ENCODE measurements around the gene IRF4.

IRF4 gene

GRCh38 chr6:353642-354614, 37.6 kb upstream of the IRF4 start:
- DNase-seq: no peak

DNA sequence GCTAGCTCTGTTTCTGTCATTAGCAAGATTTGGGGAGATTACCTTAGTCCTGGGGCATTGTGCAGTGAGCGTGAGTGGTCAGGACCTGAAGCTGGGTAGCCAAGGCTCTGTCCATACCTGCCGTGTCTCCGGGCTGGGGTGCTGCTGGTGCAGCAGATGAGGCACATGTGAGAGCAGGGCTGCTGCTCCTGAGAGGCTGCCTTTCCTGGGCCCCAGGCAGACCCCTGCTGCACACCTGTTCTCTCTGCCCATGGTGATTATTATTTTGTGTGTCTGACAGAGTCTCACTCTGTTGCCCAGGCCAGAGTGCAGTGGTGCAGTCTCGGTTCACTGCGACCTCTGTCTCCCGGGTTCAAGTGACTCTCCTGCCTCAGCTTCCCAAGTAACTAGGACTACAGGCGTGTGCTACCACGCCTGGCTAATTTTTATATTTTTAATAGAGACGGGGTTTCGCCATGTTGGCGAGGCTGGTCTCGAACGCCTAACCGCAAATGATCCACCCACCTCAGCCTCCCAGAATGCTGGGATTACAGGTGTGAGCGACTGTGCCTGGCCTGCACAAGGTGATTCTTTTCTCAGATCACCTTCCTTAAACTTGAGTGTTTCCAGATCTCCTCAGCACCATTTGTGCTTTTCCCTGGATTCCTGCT, 36.8 kb upstream of the IRF4 start:
- DNase-seq: no peak

DNA sequence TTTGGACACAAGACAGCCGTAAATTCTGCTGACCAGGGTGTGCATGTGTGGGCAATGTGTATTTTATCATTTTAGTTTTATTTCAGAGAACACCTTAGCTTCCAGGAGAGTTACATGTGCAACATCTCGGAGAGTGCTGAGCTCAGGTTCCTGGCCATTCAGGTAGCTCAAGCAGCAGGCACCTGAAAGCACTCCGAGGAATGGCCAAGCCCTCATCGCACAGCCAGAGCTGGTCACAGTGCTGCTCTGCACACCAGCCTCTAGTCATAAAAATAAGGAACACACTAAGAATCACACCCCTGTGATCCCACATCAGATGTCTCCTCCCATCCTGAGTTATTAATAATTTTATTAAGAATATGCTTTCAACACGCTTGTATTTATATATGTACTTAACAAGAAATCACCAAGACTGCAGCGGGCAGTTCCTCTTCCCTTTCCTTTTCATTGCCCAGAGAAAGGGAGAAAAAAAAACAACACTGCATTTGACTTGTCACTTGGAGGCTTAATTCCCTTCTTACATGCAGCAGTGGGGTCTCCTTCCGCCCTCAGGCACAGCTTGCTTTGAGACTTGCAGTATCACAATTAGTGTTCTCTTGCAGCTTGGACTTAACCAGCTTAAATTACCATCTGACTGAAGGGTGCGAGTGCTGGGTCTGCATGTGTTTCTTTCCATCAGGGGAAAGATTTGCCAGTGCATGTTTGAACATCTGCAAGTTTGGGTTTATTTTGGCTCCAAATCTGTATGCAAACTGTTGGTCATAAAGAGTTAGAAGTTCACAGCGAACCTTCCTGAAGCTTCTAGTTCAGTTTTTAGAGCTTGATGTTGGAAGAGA, 36.0 kb upstream of the IRF4 start:
- no peak for DNase-seq

GRCh38 chr6:356828-357251, 34.7 kb upstream of the IRF4 start:
- DNase-seq: no peak

GRCh38 chr6:357261-357790, 34.2 kb upstream of the IRF4 start:
- DNase-seq: no peak

GRCh38 chr6:357791-358341, 33.7 kb upstream of the IRF4 start:
- no peak for DNase-seq

GRCh38 chr6:358432-358831, 33.1 kb upstream of the IRF4 start:
- DNase-seq: no peak

GRCh38 chr6:358847-359246, 32.7 kb upstream of the IRF4 start:
- DNase-seq: no peak

DNA sequence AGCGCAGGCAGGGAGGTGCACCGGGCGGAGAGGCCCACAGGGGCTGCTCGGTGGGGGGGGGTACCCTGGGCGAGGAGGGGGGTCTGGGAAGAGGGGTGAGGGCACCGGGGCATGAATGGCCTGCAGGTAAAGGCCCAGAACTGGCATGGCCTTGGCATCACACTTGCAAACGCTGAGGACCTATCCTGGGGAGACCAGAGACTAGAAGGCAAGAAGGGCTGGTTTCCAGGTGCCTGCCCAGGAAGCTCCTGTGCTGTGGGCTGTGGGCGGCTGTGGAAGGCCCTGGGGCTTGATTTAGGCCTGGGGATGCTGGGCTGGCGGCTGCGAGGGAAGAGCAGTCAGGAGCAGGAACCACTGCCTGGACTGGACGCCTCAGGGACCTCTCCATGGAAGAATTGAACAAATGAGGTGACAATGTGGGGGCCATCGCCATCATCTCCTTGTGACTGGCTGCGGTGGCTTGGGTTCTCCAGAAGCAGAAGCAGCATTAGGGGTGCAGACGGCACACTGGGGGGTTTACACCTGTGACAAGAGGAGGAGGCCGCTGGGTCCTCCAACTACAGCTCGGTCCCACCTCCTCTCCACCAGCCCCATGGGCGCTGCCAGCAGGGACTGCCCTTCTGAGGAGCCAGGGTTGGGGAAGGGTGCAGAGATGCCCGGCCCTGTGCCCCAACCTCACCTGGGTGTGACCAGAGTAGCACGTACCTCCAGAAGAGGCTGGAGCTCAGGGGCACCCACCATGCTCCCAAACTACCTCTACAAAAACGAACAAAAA, 32.1 kb upstream of the IRF4 start:
- DNase-seq: no peak

- no peak for DNase-seq
Observed at GRCh38 chr6:360349-360748, 31.2 kb upstream of the IRF4 start.

DNA sequence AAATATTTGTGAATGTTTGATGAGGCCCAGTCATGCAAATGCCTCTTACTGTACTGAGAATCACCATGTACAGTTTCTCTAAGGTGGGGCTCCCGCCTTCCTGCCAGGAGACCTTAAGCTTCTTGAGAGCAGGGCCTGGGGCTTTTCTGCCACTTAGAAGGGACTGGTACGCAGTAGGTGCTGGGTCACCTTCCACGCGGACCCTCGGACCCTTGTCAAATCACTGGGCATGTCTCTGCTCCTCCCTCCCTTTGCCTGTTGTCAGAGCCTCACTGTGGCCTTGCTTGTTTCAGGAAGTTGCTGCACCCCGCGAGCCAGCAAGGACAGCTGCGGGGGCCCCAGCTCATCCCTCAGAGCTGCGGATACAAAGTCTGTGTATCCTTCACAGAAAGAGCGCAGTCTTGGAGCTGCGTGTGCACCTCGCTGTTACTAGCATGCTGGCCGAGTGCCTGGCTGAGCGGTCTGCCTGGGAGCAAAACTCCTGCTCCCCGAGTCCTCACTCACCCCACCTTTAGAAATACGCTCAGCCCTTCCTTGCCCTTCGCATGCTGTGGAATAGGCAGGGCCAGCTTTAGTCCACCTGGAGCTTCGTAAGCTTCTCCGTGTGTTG, 30.7 kb upstream of the IRF4 start:
- no peak for DNase-seq

GRCh38 chr6:361411-362132, 30.0 kb upstream of the IRF4 start:
- no peak for DNase-seq

DNA sequence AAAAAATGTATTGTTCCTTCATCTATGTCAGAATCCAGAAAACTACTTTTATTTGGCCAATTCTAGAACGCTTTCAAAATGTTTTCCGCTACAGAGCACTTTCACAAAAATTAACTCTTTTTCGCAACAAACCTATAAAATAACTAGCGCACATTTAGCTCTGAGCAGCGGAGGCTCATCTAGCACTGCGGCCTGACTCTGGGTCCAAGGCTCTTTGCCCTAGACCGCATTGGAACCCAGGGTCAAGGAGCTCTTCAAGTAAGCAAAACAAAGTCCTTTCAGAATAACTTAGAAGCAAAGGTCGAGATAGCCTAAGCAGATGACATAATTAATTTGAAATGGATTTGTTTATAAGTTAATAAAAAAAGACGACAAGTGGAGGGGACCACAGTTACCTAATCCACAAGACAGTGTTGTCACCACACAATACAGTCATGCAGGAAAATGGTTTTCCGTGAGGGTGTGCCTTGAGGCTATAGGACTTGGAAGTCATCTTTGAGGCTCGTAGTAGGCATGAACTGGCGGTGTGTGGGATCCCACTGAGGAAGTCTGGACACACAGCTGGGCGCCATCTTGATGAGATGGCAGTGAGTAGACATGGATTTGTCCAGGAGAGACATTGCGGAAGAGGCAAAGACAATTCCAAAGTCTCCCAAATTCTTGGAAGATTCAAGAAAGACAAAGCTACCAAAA, 29.2 kb upstream of the IRF4 start:
- DNase-seq: no peak

DNA sequence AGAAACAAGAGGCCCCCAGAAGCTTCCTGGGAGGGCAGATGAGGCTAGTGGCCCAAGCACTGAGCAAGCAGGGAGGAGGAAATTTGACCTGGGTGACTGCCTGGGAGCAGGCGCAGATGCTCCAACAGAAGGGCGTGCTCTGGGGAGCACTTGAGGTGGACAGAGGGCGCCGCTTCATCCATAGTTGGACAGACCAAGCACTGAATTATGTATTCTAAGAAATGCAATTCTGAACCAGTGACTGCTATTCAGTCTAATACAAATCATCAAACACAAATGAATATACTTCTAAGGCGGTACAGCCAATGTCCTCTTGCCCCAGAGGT, 28.7 kb upstream of the IRF4 start:
- DNase-seq: no peak

DNA sequence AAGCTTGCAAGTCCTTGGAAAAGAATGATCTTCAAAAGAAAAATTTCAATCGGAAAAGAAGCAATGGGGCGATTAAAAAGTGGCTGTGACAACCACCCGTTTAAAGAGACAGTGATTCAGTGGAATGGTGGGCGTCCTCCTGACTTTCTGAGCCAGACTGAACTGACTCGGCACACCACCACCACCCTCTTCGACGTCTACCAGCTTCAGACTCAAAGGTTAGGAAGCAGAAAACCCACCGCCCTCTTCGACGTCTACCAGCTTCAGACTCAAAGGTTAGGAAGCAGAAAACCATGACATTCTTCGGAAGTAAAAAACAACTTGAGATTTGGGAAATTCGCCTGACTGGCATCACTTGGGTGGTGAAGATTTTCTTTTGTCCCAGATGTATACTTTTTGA, 28.3 kb upstream of the IRF4 start:
- DNase-seq: no peak

GRCh38 chr6:363909-364308, 27.6 kb upstream of the IRF4 start:
- DNase-seq: no peak

GRCh38 chr6:364609-365540, 26.7 kb upstream of the IRF4 start:
- no peak for DNase-seq

GRCh38 chr6:365835-366234, 25.7 kb upstream of the IRF4 start:
- DNase-seq: no peak

All from activated naive CD4-positive, alpha-beta T cell treated with Interleukin-2 at 50 U/mL for 16 hours (primary cell).